Activated B cell treated with CpG ODN at 0.5 μM for 24 hours (primary cell): ENCODE results near the gene CRYGD. TPM values are rescaled to one million over a fixed set of nuclear protein-coding genes. Genes with fewer than 3 reads are reported as not detected.
"Not testable (repeated sequence)": the region's sequence is repeated elsewhere in the genome, so short reads cannot be mapped to it uniquely, and the experiment has no call there.

Source experiments
- ATAC-seq: fragments of 200-7000 bp; cut with Tn5 transposase; one replicate; pipeline ENCODE4 v1.10.0; 2021; ENCODE audit warnings: low read depth, mild to moderate bottlenecking, moderate library complexity
- CTCF ChIA-PET: fragments of 350-600 bp; sonication (Branson Sonifier 250); formaldehyde crosslinking; loops from one replicate; lab custom pipeline; 2021; ENCODE audit warnings: antibody characterized with exemption; lab: Charles Lee
- POLR2A ChIA-PET: fragments of 350-600 bp; sonication (Branson Sonifier 250); formaldehyde crosslinking; loops from one replicate; lab custom pipeline; 2021; ENCODE audit warnings: antibody characterized with exemption; lab: Charles Lee
- DNase-seq: peaks from one replicate; pipeline ENCODE4 v3.0.0; 2022
- H3K27ac Mint-ChIP-seq: one replicate; pipeline ENCODE4 v1.8.0; 2020; ENCODE audit warnings: mixed read lengths
- H3K27me3 Mint-ChIP-seq: one replicate; pipeline ENCODE4 v1.8.0; 2021; ENCODE audit warnings: mixed read lengths
- H3K36me3 Mint-ChIP-seq: one replicate; pipeline ENCODE4 v1.8.0; 2021; ENCODE audit warnings: low read depth, mixed read lengths
- H3K4me1 Mint-ChIP-seq: one replicate; pipeline ENCODE4 v1.8.0; 2021; ENCODE audit warnings: mixed read lengths
- H3K4me3 Mint-ChIP-seq: one replicate; pipeline ENCODE4 v1.8.0; 2020; ENCODE audit warnings: mild to moderate bottlenecking, mixed read lengths
- H3K9me3 Mint-ChIP-seq: one replicate; pipeline ENCODE4 v1.8.0; 2020; ENCODE audit warnings: mixed read lengths
- CTCF ChIP-seq: fragments of 200-600 bp; IDR thresholded peaks from one replicate; pipeline ENCODE4 v1.8.0; 2022; ENCODE audit warnings: antibody characterized with exemption, mild to moderate bottlenecking
- intact Hi-C: fragments of 100-400 bp; cut with micrococcal nuclease; formaldehyde crosslinking; loops from one replicate; pipeline ENCODE4 v1.15.1; 2024
- total RNA-seq: library from RNA; stranded (reverse); gene quantifications from 2 replicates; pipeline ENCODE4 v1.2.3, GENCODE V29; 2022

Gene CRYGD
- total RNA-seq, 1 donor from 2014 or later = not detected

- Mint-ChIP-seq H3K36me3 (no peaks in the 10 kb centered on the region), H3K27me3 (peaks cover 16% of the 10 kb centered on the region), H3K9me3 (no peaks in the 10 kb centered on the region), H3K27ac (no peak overlapping the region), H3K4me1 (no peaks in the 10 kb centered on the region), H3K4me3 (no peak overlapping the region)
- DNase-seq (no peak), ATAC-seq (no peak)
- ChIA-PET CTCF (no interaction called here), POLR2A (no interaction called here)
- TF ChIP-seq CTCF = no peak
- intact Hi-C loops = no loop called here
Measured at GRCh38 chr2:208099682-208100470, 24.4 kb downstream of the CRYGD start.

- H3K36me3 Mint-ChIP-seq, intact Hi-C loops, H3K27ac Mint-ChIP-seq, DNase-seq, H3K4me3 Mint-ChIP-seq, POLR2A ChIA-PET, H3K4me1 Mint-ChIP-seq, ATAC-seq, H3K9me3 Mint-ChIP-seq: not testable (repeated sequence)
- CTCF ChIA-PET = interaction anchor here (1.5 kb wide), 1 partner anchor 27 kb away, joined by 4 read pairs; no protein-coding TSS in a partner anchor
- peaks cover 16% of the 10 kb centered on the region for H3K27me3 Mint-ChIP-seq
Measured at GRCh38 chr2:208098701-208099100, 25.6 kb downstream of the CRYGD start.

GRCh38 chr2:208098267-208098666 is 26.1 kb downstream of the CRYGD start:
- H3K9me3 Mint-ChIP-seq = no peaks in the 10 kb centered on the region
- intact Hi-C loops = no loop called here
- POLR2A ChIA-PET = no interaction called here
- TF ChIP-seq CTCF = no peak
- CTCF ChIA-PET = interaction anchor here (1.5 kb wide), 1 partner anchor 26 kb away, joined by 4 read pairs; no protein-coding TSS in a partner anchor
- H3K27ac Mint-ChIP-seq = no peak overlapping the region
- H3K4me3 Mint-ChIP-seq = no peak overlapping the region
- no peak for ATAC-seq
- peaks cover 16% of the 10 kb centered on the region for H3K27me3 Mint-ChIP-seq
- no peaks in the 10 kb centered on the region for H3K36me3 Mint-ChIP-seq
- no peak for DNase-seq
- no peaks in the 10 kb centered on the region for H3K4me1 Mint-ChIP-seq

- intact Hi-C loops = no loop called here
- CTCF ChIA-PET = interaction anchor here (1.5 kb wide), 1 partner anchor 26 kb away, joined by 4 read pairs; no protein-coding TSS in a partner anchor
- DNase-seq = no peak
- Mint-ChIP-seq H3K9me3 (no peaks in the 10 kb centered on the region), H3K27me3 (peaks cover 16% of the 10 kb centered on the region), H3K36me3 (no peaks in the 10 kb centered on the region), H3K4me3 (no peak overlapping the region), H3K4me1 (no peaks in the 10 kb centered on the region), H3K27ac (no peak overlapping the region)
- no peak for ATAC-seq
- no peak for TF ChIP-seq CTCF
- POLR2A ChIA-PET = no interaction called here
Measured at GRCh38 chr2:208097801-208098200, 26.5 kb downstream of the CRYGD start.

GRCh38 chr2:208097313-208097712 is 27.0 kb downstream of the CRYGD start:
- no peak overlapping the region for H3K4me3 Mint-ChIP-seq
- intact Hi-C loops = no loop called here
- no peak for DNase-seq
- POLR2A ChIA-PET = no interaction called here
- no peak for TF ChIP-seq CTCF
- H3K27ac Mint-ChIP-seq = no peak overlapping the region
- peaks cover 16% of the 10 kb centered on the region for H3K27me3 Mint-ChIP-seq
- no peak for ATAC-seq
- H3K36me3 Mint-ChIP-seq = no peaks in the 10 kb centered on the region
- no peaks in the 10 kb centered on the region for H3K4me1 Mint-ChIP-seq
- H3K9me3 Mint-ChIP-seq = no peaks in the 10 kb centered on the region
- CTCF ChIA-PET = interaction anchor here (1.5 kb wide), 1 partner anchor 25 kb away, joined by 4 read pairs; no protein-coding TSS in a partner anchor
